Right lobe of liver (tissue), 6 donors: ENCODE data around the gene RBMXL3. TPM values are rescaled to one million over a fixed set of nuclear protein-coding genes. Genes with fewer than 3 reads are reported as not detected.
"Not testable (repeated sequence)": the region's sequence is repeated elsewhere in the genome, so short reads cannot be mapped to it uniquely, and the experiment has no call there.

ENCODE experiments used
- ATAC-seq, 4 donors: fragments of 200-7000 bp; cut with Tn5 transposase; one replicate each; pipeline ENCODE4 v1.9.1; 2020; ENCODE audit warnings: mild to moderate bottlenecking in 4 of 4, moderate library complexity in 4 of 4
- DNase-seq, 3 donors: peaks; one replicate each; pipeline ENCODE4 v3.0.0-alpha.2; 2020
- H3K27ac ChIP-seq, 3 donors: fragments of 200-600 bp; one replicate each; pipeline ENCODE4 v1.8.0; 2022
- H3K27me3 ChIP-seq, 2 donors: fragments of 200-600 bp; one replicate each; pipeline ENCODE4 v1.8.0; 2022
- H3K36me3 ChIP-seq, 4 donors: fragments of 200-600 bp; sonication (generic) in 1 of 4; one replicate each; pipeline versions ENCODE4 v1.5.1 to v1.8.0; 2017 to 2022; ENCODE audit warnings: control low read depth in 1 of 4
- H3K4me1 ChIP-seq, 4 donors: fragments of 200-600 bp; sonication (generic) in 1 of 4; one replicate each; pipeline versions ENCODE4 v1.5.1 to v1.8.0; 2017 to 2022; ENCODE audit warnings: control low read depth in 1 of 4
- H3K4me3 ChIP-seq, 3 donors: fragments of 200-600 bp; one replicate each; pipeline ENCODE4 v1.8.0; 2022
- H3K9me3 ChIP-seq, 4 donors: fragments of 200-600 bp; sonication (generic) in 1 of 4; one replicate each; pipeline versions ENCODE4 v1.5.1 to v1.8.0; 2017 to 2022; ENCODE audit warnings: control low read depth in 1 of 4
- POLR2A ChIP-seq: fragments of 450-650 bp; IDR thresholded peaks from one replicate; pipeline ENCODE4 v1.6.1; 2017; ENCODE audit warnings: antibody characterized with exemption, mild to moderate bottlenecking
- WGBS: methylation state at CpG from one replicate; pipeline ENCODE4 v1.1.6; 2018; ENCODE audit warnings: low coverage, low lambda C conversion rate; ENCODE audit not compliant: insufficient coverage; ENCODE audit errors: missing lambda C conversion rate; 5-methylcytosine and 5-hydroxymethylcytosine counted together
- intact Hi-C, 2 donors: fragments of 100-400 bp; cut with DNase I; formaldehyde crosslinking; loops; one replicate each; pipeline versions ENCODE4 v1.11.2 to v1.14.1; 2022
- total RNA-seq, 6 experiments: library from RNA; depleted of rRNA in 2 of 6; stranded (reverse); fragments of >200 nt in 2 of 6; fragmentation: NEBNext Ultra II Directional in 3 of 6; extraction: Animal tissue kit (Norgen Biotek cat#: 25700) in 3 of 6; gene quantifications; one replicate each; pipeline versions ENCODE4 v1.1.0 to v1.2.4, GENCODE V29; 2016 to 2023
- TF ChIP-seq, protein P1 (sequence below), 4 donors: fragments of 200-600 bp in 3 of 4; fragments of 450-650 bp in 1 of 4; IDR thresholded peaks; one replicate each; pipeline versions ENCODE4 v1.5.1 to v1.8.0; 2016 to 2022; ENCODE audit warnings: antibody characterized with exemption in 4 of 4, mild to moderate bottlenecking in 2 of 4
- donor health status: DM: no; HTN: yes; CAD: no.
- donor health status: DM: no; HTN: no; CAD: no.
- donor health status: DM: no; HTN: no; CAD: no.
- donor health status: DM: no; HTN: yes; CAD: no.
- donor health status: DM: no; HTN: yes; CAD: no.

RBMXL3 gene
- total RNA-seq, 6 experiments from 2014 or later, result not detected

DNA sequence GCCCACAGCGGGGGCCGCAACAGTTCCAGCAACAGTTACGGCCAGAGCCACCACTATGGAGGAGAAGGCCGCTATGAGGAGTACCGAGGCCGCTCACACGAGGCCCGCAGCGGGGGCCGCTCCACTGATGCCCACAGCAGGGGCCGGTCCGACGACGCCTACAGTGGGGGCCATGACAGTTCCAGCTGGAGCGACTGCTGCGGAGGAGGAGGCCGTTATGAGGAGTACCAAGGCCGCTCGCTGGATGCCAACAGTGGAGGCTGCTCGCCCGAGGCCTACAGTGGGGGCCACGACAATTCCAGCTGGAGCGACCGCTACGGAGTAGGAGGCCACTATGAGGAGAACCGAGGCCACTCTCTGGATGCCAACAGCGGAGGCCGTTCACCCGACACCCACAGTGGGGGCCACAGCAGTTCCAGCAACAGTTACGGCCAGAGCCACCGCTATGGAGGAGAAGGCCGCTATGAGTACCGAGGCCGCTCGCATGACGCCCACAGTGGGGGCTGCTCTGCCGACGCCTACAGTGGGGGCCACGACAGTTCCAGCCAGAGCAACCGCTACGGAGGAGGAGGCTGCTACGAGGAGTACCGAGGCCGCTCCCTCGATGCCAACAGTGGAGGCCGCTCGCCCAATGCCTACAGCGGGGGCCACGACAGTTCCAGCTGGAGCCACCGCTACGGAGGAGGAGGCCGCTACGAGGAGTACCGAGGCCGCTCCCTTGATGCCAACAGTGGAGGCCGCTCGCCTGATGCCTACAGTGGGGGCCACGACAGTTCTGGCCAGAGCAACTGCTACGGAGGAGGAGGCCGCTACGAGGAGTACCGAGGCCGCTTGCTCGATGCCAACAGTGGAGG lies 1.7 kb downstream of the RBMXL3 start:
- Histone ChIP-seq H3K27ac (no peak overlapping the region), H3K4me3 (no peak overlapping the region), H3K36me3 (no peaks in the 10 kb centered on the region), H3K27me3 (peaks cover 0 to 7% of the 10 kb centered on the region in 2 donors), H3K9me3 (no peaks in the 10 kb centered on the region), H3K4me1 (no peaks in the 10 kb centered on the region)
- ATAC-seq, result peak in 1 of 4 donors; percentile 13
- intact Hi-C loops, result no loop called here
- 95% methylated on average over 10 of the region's 64 CpGs for WGBS
- DNase-seq, result no peak
- TF ChIP-seq, protein P1, sequence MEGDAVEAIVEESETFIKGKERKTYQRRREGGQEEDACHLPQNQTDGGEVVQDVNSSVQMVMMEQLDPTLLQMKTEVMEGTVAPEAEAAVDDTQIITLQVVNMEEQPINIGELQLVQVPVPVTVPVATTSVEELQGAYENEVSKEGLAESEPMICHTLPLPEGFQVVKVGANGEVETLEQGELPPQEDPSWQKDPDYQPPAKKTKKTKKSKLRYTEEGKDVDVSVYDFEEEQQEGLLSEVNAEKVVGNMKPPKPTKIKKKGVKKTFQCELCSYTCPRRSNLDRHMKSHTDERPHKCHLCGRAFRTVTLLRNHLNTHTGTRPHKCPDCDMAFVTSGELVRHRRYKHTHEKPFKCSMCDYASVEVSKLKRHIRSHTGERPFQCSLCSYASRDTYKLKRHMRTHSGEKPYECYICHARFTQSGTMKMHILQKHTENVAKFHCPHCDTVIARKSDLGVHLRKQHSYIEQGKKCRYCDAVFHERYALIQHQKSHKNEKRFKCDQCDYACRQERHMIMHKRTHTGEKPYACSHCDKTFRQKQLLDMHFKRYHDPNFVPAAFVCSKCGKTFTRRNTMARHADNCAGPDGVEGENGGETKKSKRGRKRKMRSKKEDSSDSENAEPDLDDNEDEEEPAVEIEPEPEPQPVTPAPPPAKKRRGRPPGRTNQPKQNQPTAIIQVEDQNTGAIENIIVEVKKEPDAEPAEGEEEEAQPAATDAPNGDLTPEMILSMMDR (IDR thresholded peaks at IDR 0.05), result no peak
- TF ChIP-seq POLR2A, result no peak

DNA sequence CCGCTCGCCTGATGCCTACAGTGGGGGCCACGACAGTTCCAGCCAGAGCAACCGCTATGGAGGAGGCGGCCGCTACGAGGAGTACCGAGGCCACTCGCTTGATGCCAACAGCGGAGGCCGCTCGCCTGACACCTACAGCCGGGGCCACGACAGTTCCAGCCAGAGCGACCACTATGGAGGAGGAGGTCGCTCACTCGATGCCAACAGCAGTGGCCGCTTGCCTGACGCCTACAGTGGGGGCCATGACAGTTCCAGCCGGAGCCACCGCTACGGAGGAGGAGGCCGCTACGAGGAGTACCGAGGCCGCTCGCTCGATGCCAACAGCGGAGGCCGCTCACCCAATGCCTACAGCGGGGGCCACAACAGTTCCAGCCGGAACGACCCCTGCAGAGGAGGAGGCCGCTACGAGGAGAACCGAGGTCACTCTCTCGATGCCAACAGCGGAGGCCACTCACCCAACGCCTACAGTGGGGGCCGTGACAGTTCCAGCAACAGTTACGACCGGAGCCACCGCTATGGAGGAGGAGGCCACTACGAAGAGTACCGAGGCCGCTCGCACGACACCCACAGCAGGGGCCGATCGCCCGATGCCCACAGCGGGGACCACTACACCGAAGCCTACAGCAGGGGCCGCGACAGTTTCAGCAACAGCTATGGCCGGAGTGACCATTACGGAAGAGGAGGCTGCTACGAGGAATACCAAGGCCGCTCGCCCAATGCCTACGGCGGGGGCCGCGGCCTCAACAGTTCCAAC lies 2.5 kb downstream of the RBMXL3 start:
- H3K9me3 ChIP-seq, result no peaks in the 10 kb centered on the region
- DNase-seq, result no peak
- no peak for ATAC-seq
- TF ChIP-seq, protein P1 (IDR thresholded peaks at IDR 0.05), result no peak
- no peak for TF ChIP-seq POLR2A
- no peak overlapping the region for H3K27ac ChIP-seq
- WGBS, result no CpG with 5 or more reads among the region's 64 CpGs
- intact Hi-C loops, result no loop called here
- H3K4me1 ChIP-seq, result no peaks in the 10 kb centered on the region
- H3K27me3 ChIP-seq, result peaks cover 0 to 7% of the 10 kb centered on the region in 2 donors
- H3K36me3 ChIP-seq, result no peaks in the 10 kb centered on the region
- H3K4me3 ChIP-seq, result no peak overlapping the region

DNA sequence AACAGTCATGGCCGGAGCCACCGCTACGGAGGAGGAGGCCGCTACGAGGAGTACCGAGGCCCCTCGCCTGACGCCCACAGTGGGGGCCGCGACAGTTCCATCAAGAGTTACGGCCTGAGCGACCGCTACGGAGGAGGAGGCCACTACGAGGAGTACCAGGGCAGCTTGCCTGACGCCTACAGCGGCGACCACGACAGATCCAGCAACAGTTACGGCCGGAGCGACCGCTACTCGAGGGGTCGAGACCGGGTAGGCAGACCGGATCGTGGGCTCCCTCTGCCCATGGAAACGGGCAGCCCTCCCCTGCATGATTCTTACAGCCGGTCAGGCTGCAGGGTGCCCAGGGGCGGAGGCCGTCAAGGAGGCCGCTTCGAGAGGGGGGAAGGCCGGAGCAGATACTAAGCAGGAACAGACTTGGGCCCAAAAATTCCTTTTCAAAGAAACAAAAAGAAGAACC lies 3.1 kb downstream of the RBMXL3 start:
- intact Hi-C loops, result no loop called here
- TF ChIP-seq POLR2A, result no peak
- TF ChIP-seq, protein P1 (IDR thresholded peaks at IDR 0.05), result no peak
- Histone ChIP-seq H3K4me1 (no peaks in the 10 kb centered on the region), H3K36me3 (no peaks in the 10 kb centered on the region), H3K9me3 (no peaks in the 10 kb centered on the region), H3K27me3 (peaks cover 0 to 2% of the 10 kb centered on the region in 2 donors), H3K27ac (no peak overlapping the region), H3K4me3 (no peak overlapping the region)
- ATAC-seq, result no peak
- 92% methylated on average over 13 of the region's 35 CpGs for WGBS
- DNase-seq, result peak in 1 of 3 donors; percentile 16

DNA sequence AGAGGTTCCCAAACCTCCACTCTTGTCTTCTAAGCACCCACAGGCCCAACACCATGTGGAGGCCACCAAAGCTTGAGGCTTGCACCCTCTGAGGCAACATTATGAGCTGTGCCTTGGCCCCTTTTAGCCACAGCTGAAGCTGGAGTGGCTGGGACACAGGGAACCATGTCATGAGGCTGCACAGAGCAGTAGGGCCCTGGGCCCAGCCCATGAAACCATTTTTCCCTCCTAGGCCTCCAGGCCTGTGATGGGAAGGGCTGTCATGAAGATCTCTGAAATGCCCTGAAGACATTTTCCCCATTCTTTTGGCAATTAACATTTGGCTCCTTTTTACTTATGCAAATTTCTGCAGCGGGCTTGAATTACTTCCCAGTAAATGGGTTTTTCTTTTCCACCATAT lies 14.8 kb downstream of the RBMXL3 start:
- DNase-seq, result no peak
- Histone ChIP-seq H3K36me3 (no peaks in the 10 kb centered on the region), H3K4me3 (no peak overlapping the region), H3K27me3 (no peaks in the 10 kb centered on the region), H3K27ac (no peak overlapping the region), H3K9me3 (no peaks in the 10 kb centered on the region), H3K4me1 (no peaks in the 10 kb centered on the region)
- intact Hi-C loops, result no loop called here
- WGBS, result 71% methylated on average over 1 of the region's 1 CpG
- no peak for ATAC-seq
- TF ChIP-seq POLR2A, result no peak
- TF ChIP-seq, protein P1 (IDR thresholded peaks at IDR 0.05), result no peak

DNA sequence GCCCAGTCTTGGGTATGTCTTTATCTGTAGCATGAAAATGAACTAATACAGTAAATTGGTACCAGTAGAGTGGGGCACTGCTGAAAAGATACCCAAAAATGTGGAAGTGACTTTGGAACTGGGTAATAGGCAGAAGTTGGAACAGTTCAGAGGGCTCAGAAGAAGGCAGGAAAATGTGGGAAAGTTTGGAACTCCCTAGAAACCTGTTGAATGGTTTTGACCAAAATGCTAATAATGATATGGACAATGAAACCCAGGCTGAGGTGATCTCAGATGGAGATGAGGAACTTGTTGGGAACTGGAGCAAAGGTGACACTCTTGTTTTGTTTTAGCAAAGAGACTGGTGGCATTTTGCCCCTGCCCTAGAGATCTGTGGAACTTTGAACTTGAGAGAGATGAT lies 20.3 kb downstream of the RBMXL3 start:
- H3K4me1 ChIP-seq, H3K27me3 ChIP-seq, H3K4me3 ChIP-seq, DNase-seq, intact Hi-C loops, H3K9me3 ChIP-seq, ATAC-seq, H3K27ac ChIP-seq, H3K36me3 ChIP-seq: not testable (repeated sequence)
